Mesodermal cell (in vitro differentiated cells): ENCODE measurements around the gene FOXF2.

ENCODE experiments used
- H3K27ac ChIP-seq: 2 replicates; pipeline ENCODE4 v1.7.0; 2013; ENCODE audit warnings: mild to moderate bottlenecking, low read depth, low read length, moderate library complexity; ENCODE audit not compliant: severe bottlenecking
- H3K36me3 ChIP-seq: 2 replicates; pipeline ENCODE4 v1.7.1; 2013; ENCODE audit warnings: mild to moderate bottlenecking, low read length, moderate library complexity; ENCODE audit not compliant: control insufficient read depth, insufficient read depth
- H3K4me1 ChIP-seq: one replicate; pipeline ENCODE4 v1.7.1; 2013; ENCODE audit warnings: mild to moderate bottlenecking, low read length; ENCODE audit not compliant: insufficient read depth, control insufficient read depth, poor library complexity, severe bottlenecking
- H3K4me3 ChIP-seq: 2 replicates; pipeline ENCODE4 v1.7.0; 2013; ENCODE audit warnings: low read length, control low read depth, mild to moderate bottlenecking; ENCODE audit not compliant: insufficient read depth, poor library complexity, severe bottlenecking; ENCODE audit errors: extremely low read depth
- H3K9me3 ChIP-seq: 2 replicates; pipeline ENCODE4 v1.7.1; 2013; ENCODE audit warnings: mild to moderate bottlenecking, low read length, moderate library complexity; ENCODE audit not compliant: control insufficient read depth
- WGBS, 2 experiments: methylation state at CpG; one replicate each; pipeline ENCODE4 v1.1.5; 2013; ENCODE audit warnings: missing lambda C conversion rate in 2 of 2; ENCODE audit not compliant: insufficient coverage in 2 of 2; 5-methylcytosine and 5-hydroxymethylcytosine counted together

The FOXF2 gene

DNA sequence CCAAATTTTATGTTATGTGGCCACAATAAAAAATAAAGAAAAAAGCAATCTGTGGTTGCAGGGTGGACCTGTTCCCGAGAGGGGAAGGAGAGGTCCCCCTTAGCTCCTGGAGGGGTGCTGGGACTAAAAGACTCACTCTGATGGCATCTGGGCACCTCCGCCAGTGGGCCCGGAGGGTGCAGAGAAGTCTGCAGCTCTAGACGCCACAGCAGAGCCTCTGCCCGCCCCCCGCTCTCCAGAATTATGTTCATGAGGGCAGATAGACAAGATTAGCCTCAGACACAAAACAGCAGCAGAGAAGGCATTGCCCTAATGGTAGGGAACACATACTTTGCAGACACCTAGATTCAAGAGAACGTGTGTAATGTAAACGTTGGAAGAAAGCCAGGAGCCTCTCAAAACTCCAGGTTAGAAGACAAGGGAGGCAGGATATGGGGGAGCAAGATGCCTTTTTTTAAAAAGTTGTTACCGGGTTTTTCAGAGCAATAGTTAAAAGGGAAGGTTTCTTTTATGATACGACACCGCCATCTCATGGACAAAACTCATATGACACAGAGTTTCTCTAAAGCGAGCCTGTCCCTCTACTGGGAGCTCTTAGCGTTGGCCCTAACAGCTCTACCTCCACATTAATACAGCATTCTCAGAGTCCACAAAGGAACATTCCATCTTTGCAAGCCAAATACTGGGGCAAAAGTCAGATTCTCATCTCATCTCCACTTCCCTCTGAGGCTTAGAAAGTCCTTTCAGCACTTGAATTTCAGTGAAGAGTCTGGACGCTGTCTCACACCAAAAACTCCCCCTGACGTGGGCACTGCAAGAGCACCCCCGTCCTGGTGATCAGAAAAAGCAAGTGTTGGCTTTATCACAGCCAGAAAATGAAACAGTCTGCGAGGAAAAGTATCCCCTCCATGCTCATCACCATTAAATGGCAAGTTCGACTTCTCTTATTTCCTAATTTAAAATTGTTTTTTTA is 47.2 kb downstream of the FOXF2 start:
- H3K4me3 ChIP-seq: no peak overlapping the region
- no peaks in the 10 kb centered on the region for H3K36me3 ChIP-seq
- H3K9me3 ChIP-seq: no peaks in the 10 kb centered on the region
- peaks cover 3% of the 10 kb centered on the region for H3K4me1 ChIP-seq
- WGBS, 2 experiments: 42 to 52% methylated on average over 13 to 14 of the region's 18 CpGs
- no peak overlapping the region for H3K27ac ChIP-seq

DNA sequence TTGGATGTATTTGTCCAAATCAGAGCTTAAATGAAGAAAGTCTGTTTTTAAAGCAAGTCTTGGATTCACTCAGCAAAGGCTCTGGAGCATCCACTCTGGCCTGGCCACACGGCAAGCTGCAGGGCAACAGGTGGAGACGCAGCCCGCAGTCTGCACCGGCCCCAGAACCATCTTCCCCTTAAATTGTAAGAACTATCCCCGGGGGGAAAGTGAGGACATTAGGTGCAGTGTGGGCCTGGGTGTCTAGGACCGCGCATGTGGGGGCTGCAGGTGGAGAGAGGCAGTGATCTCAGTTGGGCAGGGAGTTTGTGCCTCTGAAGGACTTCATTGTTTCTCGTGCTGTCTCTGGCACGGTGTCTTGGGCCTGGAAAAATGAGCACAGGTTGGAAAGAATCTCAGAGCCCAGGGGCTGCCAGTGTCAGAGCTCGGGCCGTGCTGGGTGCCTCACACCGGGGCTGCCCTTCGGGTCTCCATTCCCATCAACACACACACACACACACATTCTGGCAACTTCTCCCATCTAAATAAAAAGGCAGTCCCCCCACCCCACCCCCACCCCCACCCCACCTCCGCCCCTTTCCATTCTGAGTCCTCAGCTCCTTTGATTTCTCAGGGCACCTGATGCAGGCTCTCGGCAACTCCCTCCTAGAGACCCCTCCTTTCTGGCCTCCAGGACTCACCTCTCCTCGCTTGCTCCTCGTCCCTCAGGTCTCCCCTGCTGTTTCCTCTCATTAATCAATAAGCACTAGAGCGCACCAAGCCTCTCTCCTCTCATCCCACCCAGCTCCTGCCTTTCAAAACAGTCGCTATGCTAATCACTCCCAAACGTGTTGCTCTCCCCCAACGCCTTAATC is 48.4 kb downstream of the FOXF2 start:
- H3K9me3 ChIP-seq: no peaks in the 10 kb centered on the region
- peaks cover 3% of the 10 kb centered on the region for H3K4me1 ChIP-seq
- H3K27ac ChIP-seq: no peak overlapping the region
- H3K36me3 ChIP-seq: no peaks in the 10 kb centered on the region
- H3K4me3 ChIP-seq: no peak overlapping the region
- WGBS, 2 experiments: 69 to 76% methylated on average over 16 to 20 of the region's 21 CpGs

DNA sequence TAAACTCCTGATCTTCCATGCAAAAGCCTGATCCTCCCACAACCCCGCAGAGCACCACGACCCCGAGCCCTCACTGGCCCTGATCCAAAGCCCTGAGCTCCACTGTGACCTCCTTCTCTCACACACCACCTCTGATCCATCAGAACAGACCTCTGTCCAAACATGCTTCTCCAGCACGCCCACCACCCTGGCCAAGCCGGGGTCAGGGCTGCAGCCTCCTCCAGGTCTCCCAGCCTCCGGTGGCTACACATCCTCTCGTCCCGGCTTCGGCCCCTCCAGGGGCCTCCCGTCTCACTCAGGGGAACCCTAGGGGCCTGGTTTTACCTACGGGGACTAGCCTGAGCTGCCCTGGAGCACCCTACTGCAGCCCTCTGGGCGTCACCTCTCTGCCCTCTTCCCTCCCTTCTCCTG is 49.1 kb downstream of the FOXF2 start:
- Histone ChIP-seq H3K36me3 (no peaks in the 10 kb centered on the region), H3K4me3 (no peak overlapping the region), H3K4me1 (peaks cover 3% of the 10 kb centered on the region), H3K27ac (no peak overlapping the region), H3K9me3 (no peaks in the 10 kb centered on the region)
- WGBS, 2 experiments: 89 to 91% methylated on average over 11 to 12 of the region's 12 CpGs

DNA sequence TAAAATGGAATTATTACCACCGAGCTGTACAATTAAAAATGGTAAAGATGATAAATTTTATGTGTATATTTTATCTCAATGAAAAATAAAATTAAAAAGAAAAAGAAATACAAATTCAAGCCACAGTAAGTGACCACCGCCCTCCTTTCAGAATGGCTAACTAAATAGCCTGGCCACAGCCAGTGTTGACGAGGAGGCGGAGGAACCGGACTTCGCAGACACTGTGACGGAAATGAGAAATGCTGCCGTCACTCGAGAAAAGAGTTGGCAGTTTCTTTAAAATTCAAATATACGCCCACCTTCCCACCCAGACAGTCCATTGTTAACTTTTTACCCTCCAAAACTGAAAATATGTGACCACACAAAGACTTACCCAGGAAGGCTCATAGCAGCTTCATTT is 50.0 kb downstream of the FOXF2 start:
- 81 to 82% methylated on average over 8 to 9 of the region's 10 CpGs for WGBS, 2 experiments

DNA sequence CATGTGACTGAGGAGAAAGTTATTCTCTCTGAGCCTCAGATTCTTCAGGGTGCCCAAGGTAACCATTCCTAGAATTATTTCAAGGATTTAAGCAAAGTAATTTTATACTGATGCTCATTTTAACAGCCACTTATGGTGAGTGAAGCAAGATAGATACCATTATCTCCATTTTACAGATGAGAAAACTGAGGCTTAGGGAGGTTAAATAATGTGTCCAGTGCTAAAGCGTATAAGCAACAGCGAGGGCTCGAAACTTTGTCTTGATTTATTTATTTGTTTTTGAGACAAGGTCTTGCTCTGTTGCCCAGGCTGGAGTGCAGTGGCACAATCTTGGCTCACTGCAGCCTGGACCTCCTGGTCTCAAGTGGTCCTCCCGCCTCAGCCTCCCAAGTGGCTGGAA is 53.6 kb downstream of the FOXF2 start:
- H3K27ac ChIP-seq: no peak overlapping the region
- no peaks in the 10 kb centered on the region for H3K4me1 ChIP-seq
- H3K36me3 ChIP-seq: no peaks in the 10 kb centered on the region
- no peaks in the 10 kb centered on the region for H3K9me3 ChIP-seq
- 55 to 71% methylated on average over 3 to 4 of the region's 4 CpGs for WGBS, 2 experiments
- no peak overlapping the region for H3K4me3 ChIP-seq

More for the DNA sequence above, 50.0 kb downstream of the FOXF2 start:
- Histone ChIP-seq H3K4me3 (no peak overlapping the region), H3K4me1 (peaks cover 3% of the 10 kb centered on the region), H3K27ac (no peak overlapping the region), H3K9me3 (no peaks in the 10 kb centered on the region), H3K36me3 (no peaks in the 10 kb centered on the region)
